HEK293 (cell line): ENCODE measurements around the gene WASF2.
A peak's percentile ranks its signal among the peaks of the same experiment; 100 is the strongest.

Experiments
- CTCF ChIA-PET: fragments of 350-600 bp; formaldehyde crosslinking; extraction: SDS; loops from one replicate; lab custom pipeline; 2021; ENCODE audit warnings: antibody characterized with exemption; lab: Yijun Ruan, JAX
- POLR2A ChIA-PET: fragments of 300-600 bp; formaldehyde crosslinking; extraction: SDS; loops from one replicate; lab custom pipeline; 2020; ENCODE audit warnings: antibody characterized with exemption, inconsistent platforms; lab: Yijun Ruan, JAX
- H3K27ac ChIP-seq: fragments of 200-500 bp; sonication (Bioruptor generic); 2 replicates; pipeline ENCODE4 v1.5.1; 2014; ENCODE audit warnings: low read depth, low read length, control low read depth, inconsistent platforms; ENCODE audit errors: extremely low read depth
- H3K36me3 ChIP-seq, 2 experiments: fragments of 200-500 bp in 1 of 2; sonication (Bioruptor generic) in 1 of 2; 1 replicate in 1 of 2; 2 replicates in 1 of 2; pipeline ENCODE4 v1.5.1; 2014 to 2017; ENCODE audit warnings: inconsistent platforms in 2 of 2, low read length in 2 of 2; ENCODE audit not compliant: control insufficient read depth in 2 of 2, insufficient read depth in 1 of 2
- H3K4me1 ChIP-seq: fragments of 200-500 bp; sonication (Bioruptor generic); 2 replicates; pipeline ENCODE4 v1.5.1; 2014; ENCODE audit warnings: mild to moderate bottlenecking, low read length, inconsistent platforms; ENCODE audit not compliant: control insufficient read depth, insufficient read depth
- H3K4me3 ChIP-seq: 2 replicates; pipeline ENCODE4 v1.5.1; 2011; ENCODE audit warnings: low read depth, mild to moderate bottlenecking, control low read depth, low read length, moderate library complexity
- H3K9me3 ChIP-seq: fragments of 200-500 bp; sonication (Bioruptor generic); 2 replicates; pipeline ENCODE4 v1.5.1; 2014; ENCODE audit warnings: low read depth, low read length, inconsistent platforms; ENCODE audit not compliant: control insufficient read depth, insufficient read depth
- KLF9 ChIP-seq: fragments of 450-650 bp; formaldehyde crosslinking; IDR thresholded peaks from 2 replicates; pipeline ENCODE4 v1.5.1; 2016; ENCODE audit warnings: missing biosample characterization, missing genetic modification characterization, low read depth
- OVOL3 ChIP-seq: fragments of 450-650 bp; formaldehyde crosslinking; IDR thresholded peaks from 2 replicates; pipeline ENCODE4 v1.5.1; 2016; ENCODE audit warnings: missing biosample characterization, missing genetic modification characterization
- REPIN1 ChIP-seq: fragments of 450-650 bp; formaldehyde crosslinking; IDR thresholded peaks from 2 replicates; pipeline ENCODE4 v1.5.1; 2017; ENCODE audit warnings: missing biosample characterization, missing genetic modification characterization, low read depth
- ZFP69B ChIP-seq: fragments of 450-650 bp; formaldehyde crosslinking; IDR thresholded peaks from 2 replicates; pipeline ENCODE4 v1.5.1; 2016; ENCODE audit warnings: missing biosample characterization, missing genetic modification characterization
- ZNF155 ChIP-seq: fragments of 450-650 bp; formaldehyde crosslinking; IDR thresholded peaks from 2 replicates; pipeline ENCODE4 v1.5.1; 2016; ENCODE audit warnings: missing biosample characterization, missing genetic modification characterization
- ZNF223 ChIP-seq: fragments of 450-650 bp; formaldehyde crosslinking; IDR thresholded peaks from 2 replicates; pipeline ENCODE4 v1.5.1; 2016; ENCODE audit warnings: missing biosample characterization, missing genetic modification characterization
- ZNF26 ChIP-seq: fragments of 450-650 bp; formaldehyde crosslinking; IDR thresholded peaks from 2 replicates; pipeline ENCODE4 v1.5.1; 2016; ENCODE audit warnings: missing biosample characterization, missing genetic modification characterization
- ZNF266 ChIP-seq: fragments of 450-650 bp; formaldehyde crosslinking; IDR thresholded peaks from 2 replicates; pipeline ENCODE4 v1.5.1; 2016; ENCODE audit warnings: missing biosample characterization, missing genetic modification characterization, low read depth
- ZNF335 ChIP-seq: fragments of 450-650 bp; formaldehyde crosslinking; conservative IDR thresholded peaks from 2 replicates; pipeline ENCODE4 v1.5.1; 2016; ENCODE audit warnings: missing biosample characterization, missing genetic modification characterization
- ZNF37A ChIP-seq: fragments of 450-650 bp; IDR thresholded peaks from 2 replicates; pipeline ENCODE4 v1.5.1; 2018; ENCODE audit warnings: missing biosample characterization, missing genetic modification characterization
- ZNF433 ChIP-seq: fragments of 450-650 bp; formaldehyde crosslinking; IDR thresholded peaks from 2 replicates; pipeline ENCODE4 v1.5.1; 2016; ENCODE audit warnings: missing biosample characterization, missing genetic modification characterization, low read depth
- ZNF629 ChIP-seq: fragments of 450-650 bp; formaldehyde crosslinking; IDR thresholded peaks from 2 replicates; pipeline ENCODE4 v1.5.1; 2017; ENCODE audit warnings: missing biosample characterization, missing genetic modification characterization
- ZNF747 ChIP-seq: fragments of 450-650 bp; formaldehyde crosslinking; IDR thresholded peaks from 2 replicates; pipeline ENCODE4 v1.5.1; 2016; ENCODE audit warnings: missing biosample characterization, missing genetic modification characterization
- ZNF785 ChIP-seq: fragments of 450-650 bp; formaldehyde crosslinking; IDR thresholded peaks from 2 replicates; pipeline ENCODE4 v1.5.1; 2016; ENCODE audit warnings: missing biosample characterization, missing genetic modification characterization
- TF ChIP-seq, protein P1 (sequence below): fragments of 450-650 bp; formaldehyde crosslinking; IDR thresholded peaks from 2 replicates; pipeline ENCODE4 v1.5.1; 2016; ENCODE audit warnings: missing biosample characterization, missing genetic modification characterization
- TF ChIP-seq, protein P2 (sequence below): fragments of 450-650 bp; formaldehyde crosslinking; IDR thresholded peaks from 2 replicates; pipeline ENCODE4; 2016; ENCODE audit warnings: missing biosample characterization, missing genetic modification characterization
- TF ChIP-seq, protein P3 (sequence below): fragments of 450-650 bp; formaldehyde crosslinking; IDR thresholded peaks from 2 replicates; pipeline ENCODE4 v1.5.1; 2017; ENCODE audit warnings: missing biosample characterization, missing genetic modification characterization
- TF ChIP-seq, protein P4 (sequence below): fragments of 450-650 bp; formaldehyde crosslinking; IDR thresholded peaks from 2 replicates; pipeline ENCODE4 v1.5.1; 2016; ENCODE audit warnings: missing biosample characterization, missing genetic modification characterization

Gene WASF2

DNA sequence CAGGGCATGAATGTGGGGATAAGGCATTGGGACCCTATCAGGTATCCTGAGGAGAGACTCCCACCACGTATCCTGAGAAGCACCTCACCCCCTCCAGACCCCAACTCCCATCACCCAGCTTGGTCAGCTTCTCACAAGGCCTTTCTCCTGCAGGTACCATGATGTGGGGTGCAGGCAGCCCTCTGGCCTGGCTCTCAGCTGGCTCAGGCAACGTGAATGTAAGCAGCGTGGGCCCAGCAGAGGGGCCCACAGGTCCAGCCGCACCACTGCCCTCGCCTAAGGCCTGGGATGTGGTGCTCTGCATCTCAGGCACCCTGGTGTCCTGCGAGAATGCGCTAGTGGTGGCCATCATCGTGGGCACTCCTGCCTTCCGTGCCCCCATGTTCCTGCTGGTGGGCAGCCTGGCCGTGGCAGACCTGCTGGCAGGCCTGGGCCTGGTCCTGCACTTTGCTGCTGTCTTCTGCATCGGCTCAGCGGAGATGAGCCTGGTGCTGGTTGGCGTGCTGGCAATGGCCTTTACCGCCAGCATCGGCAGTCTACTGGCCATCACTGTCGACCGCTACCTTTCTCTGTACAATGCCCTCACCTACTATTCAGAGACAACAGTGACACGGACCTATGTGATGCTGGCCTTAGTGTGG is 96.2 kb downstream of the WASF2 start:
- no peak overlapping the region for H3K27ac ChIP-seq

More for the DNA sequence above, 96.2 kb downstream of the WASF2 start:
- ChIA-PET CTCF (interaction anchor here (1.0 to 7.4 kb wide), 11 partner anchors 37 to 397 kb away, joined by 3 to 202 read pairs (median 6); partner anchors contain the start of gene AHDC1), POLR2A (no interaction called here)
- Histone ChIP-seq H3K4me1 (no peaks in the 10 kb centered on the region), H3K9me3 (no peaks in the 10 kb centered on the region), H3K36me3 (no peaks in the 10 kb centered on the region)
- no peak for TF ChIP-seq ZNF155 (tag by site-specific recombination)
- TF ChIP-seq ZFP69B (tag by site-specific recombination): peak; percentile 89; the same call in 1 of the 2 replicates
- no peak for TF ChIP-seq REPIN1 (tag by site-specific recombination)
- TF ChIP-seq, protein P1, sequence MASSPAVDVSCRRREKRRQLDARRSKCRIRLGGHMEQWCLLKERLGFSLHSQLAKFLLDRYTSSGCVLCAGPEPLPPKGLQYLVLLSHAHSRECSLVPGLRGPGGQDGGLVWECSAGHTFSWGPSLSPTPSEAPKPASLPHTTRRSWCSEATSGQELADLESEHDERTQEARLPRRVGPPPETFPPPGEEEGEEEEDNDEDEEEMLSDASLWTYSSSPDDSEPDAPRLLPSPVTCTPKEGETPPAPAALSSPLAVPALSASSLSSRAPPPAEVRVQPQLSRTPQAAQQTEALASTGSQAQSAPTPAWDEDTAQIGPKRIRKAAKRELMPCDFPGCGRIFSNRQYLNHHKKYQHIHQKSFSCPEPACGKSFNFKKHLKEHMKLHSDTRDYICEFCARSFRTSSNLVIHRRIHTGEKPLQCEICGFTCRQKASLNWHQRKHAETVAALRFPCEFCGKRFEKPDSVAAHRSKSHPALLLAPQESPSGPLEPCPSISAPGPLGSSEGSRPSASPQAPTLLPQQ: peak; percentile 37; the same call in 1 of the 2 replicates
- no peak for TF ChIP-seq ZNF629 (tag by site-specific recombination)
- TF ChIP-seq ZNF433: no peak
- TF ChIP-seq, protein P2, sequence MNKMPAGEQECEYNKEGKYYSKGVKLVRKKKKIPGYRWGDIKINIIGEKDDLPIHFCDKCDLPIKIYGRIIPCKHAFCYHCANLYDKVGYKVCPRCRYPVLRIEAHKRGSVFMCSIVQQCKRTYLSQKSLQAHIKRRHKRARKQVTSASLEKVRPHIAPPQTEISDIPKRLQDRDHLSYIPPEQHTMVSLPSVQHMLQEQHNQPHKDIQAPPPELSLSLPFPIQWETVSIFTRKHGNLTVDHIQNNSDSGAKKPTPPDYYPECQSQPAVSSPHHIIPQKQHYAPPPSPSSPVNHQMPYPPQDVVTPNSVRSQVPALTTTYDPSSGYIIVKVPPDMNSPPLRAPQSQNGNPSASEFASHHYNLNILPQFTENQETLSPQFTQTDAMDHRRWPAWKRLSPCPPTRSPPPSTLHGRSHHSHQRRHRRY (tag by site-specific recombination): no peak
- no peak for TF ChIP-seq OVOL3 (tag by site-specific recombination)
- TF ChIP-seq ZNF785 (tag by site-specific recombination): no peak
- TF ChIP-seq, protein P3, sequence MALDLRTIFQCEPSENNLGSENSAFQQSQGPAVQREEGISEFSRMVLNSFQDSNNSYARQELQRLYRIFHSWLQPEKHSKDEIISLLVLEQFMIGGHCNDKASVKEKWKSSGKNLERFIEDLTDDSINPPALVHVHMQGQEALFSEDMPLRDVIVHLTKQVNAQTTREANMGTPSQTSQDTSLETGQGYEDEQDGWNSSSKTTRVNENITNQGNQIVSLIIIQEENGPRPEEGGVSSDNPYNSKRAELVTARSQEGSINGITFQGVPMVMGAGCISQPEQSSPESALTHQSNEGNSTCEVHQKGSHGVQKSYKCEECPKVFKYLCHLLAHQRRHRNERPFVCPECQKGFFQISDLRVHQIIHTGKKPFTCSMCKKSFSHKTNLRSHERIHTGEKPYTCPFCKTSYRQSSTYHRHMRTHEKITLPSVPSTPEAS (tag by site-specific recombination): no peak
- no peak for TF ChIP-seq ZNF223
- no peak for TF ChIP-seq ZNF37A (tag by site-specific recombination)
- TF ChIP-seq, protein P4, sequence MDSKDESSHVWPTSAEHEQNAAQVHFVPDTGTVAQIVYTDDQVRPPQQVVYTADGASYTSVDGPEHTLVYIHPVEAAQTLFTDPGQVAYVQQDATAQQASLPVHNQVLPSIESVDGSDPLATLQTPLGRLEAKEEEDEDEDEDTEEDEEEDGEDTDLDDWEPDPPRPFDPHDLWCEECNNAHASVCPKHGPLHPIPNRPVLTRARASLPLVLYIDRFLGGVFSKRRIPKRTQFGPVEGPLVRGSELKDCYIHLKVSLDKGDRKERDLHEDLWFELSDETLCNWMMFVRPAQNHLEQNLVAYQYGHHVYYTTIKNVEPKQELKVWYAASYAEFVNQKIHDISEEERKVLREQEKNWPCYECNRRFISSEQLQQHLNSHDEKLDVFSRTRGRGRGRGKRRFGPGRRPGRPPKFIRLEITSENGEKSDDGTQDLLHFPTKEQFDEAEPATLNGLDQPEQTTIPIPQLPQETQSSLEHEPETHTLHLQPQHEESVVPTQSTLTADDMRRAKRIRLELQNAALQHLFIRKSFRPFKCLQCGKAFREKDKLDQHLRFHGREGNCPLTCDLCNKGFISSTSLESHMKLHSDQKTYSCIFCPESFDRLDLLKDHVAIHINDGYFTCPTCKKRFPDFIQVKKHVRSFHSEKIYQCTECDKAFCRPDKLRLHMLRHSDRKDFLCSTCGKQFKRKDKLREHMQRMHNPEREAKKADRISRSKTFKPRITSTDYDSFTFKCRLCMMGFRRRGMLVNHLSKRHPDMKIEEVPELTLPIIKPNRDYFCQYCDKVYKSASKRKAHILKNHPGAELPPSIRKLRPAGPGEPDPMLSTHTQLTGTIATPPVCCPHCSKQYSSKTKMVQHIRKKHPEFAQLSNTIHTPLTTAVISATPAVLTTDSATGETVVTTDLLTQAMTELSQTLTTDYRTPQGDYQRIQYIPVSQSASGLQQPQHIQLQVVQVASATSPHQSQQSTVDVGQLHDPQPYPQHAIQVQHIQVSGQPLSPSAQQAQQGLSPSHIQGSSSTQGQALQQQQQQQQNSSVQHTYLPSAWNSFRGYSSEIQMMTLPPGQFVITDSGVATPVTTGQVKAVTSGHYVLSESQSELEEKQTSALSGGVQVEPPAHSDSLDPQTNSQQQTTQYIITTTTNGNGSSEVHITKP (tag by site-specific recombination): no peak
- no peak for TF ChIP-seq ZNF747
- TF ChIP-seq KLF9 (tag by site-specific recombination): no peak
- no peak for TF ChIP-seq ZNF26 (tag by site-specific recombination)
- no peak for TF ChIP-seq ZNF266 (tag by site-specific recombination)
- no peak for TF ChIP-seq ZNF335 (tag by site-specific recombination)
- TF ChIP-seq, all 188 proteins: peak for 2
- H3K4me3 ChIP-seq: no peak overlapping the region
